Measurements from ENCODE around the gene MDK. TPM values are rescaled to one million over a fixed set of nuclear protein-coding genes. Genes with fewer than 3 reads are reported as not detected.
A peak's percentile ranks its signal among the peaks of the same experiment; 100 is the strongest.

MDK gene
- total RNA-seq, 4 donors from 2014 or later, result 34.4 to 309 (median 180) TPM

DNA sequence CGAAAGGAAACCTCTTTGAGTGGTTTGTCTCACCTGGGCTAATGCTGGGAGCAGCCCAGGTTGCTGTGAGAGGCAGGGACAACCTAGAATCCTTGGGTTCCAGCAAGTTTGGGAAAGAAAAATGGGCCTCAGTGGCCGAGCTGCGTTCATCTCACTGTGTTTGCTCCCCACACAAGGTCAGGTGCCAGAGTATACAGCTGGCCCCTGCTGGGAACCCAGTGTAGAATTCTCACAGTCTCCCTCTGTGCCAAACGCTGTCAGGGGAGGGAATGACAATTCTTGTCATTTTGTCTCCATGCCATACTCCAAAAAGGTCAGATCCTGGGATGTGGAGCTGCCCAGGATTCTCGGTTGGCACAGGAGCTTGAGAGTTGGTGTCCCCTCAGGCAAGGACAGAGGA is 29.9 kb upstream of the MDK start:
- Histone ChIP-seq H3K27me3 (no peaks in the 10 kb centered on the region), H3K4me1 (peaks cover 16 to 35% (median 26%) of the 10 kb centered on the region in 4 donors), H3K27ac (no peak overlapping the region), H3K4me3 (no peak overlapping the region), H3K9me3 (no peaks in the 10 kb centered on the region), H3K36me3 (no peaks in the 10 kb centered on the region)
- intact Hi-C loops (cut with DNase I; ENCODE audit: low total_unique reads) (no loop called here), in situ Hi-C loops (cut with MboI; ENCODE audit: low pct_ligation_motif_present in 1 of 4, low pct_unique_long_range_greater_than_20kb in 1 of 4, low sequenced_read_pairs in 3 of 4) (no loop called here)
- DNase-seq, result no peak
- TF ChIP-seq, protein P1, sequence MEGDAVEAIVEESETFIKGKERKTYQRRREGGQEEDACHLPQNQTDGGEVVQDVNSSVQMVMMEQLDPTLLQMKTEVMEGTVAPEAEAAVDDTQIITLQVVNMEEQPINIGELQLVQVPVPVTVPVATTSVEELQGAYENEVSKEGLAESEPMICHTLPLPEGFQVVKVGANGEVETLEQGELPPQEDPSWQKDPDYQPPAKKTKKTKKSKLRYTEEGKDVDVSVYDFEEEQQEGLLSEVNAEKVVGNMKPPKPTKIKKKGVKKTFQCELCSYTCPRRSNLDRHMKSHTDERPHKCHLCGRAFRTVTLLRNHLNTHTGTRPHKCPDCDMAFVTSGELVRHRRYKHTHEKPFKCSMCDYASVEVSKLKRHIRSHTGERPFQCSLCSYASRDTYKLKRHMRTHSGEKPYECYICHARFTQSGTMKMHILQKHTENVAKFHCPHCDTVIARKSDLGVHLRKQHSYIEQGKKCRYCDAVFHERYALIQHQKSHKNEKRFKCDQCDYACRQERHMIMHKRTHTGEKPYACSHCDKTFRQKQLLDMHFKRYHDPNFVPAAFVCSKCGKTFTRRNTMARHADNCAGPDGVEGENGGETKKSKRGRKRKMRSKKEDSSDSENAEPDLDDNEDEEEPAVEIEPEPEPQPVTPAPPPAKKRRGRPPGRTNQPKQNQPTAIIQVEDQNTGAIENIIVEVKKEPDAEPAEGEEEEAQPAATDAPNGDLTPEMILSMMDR (IDR thresholded peaks at IDR 0.05), result no peak
- TF ChIP-seq POLR2AphosphoS5 (IDR thresholded peaks at IDR 0.05), result no peak
- no peak for TF ChIP-seq POLR2A (IDR thresholded peaks at IDR 0.05)
- no peak for TF ChIP-seq EP300 (IDR thresholded peaks at IDR 0.05; ENCODE audit: low read depth)
- 82% methylated on average over 5 of the region's 5 CpGs; no CpG with 5 or more reads in 1 of the 2 donors for WGBS, 2 donors (ENCODE audit: low coverage in 1 of 2)

DNA sequence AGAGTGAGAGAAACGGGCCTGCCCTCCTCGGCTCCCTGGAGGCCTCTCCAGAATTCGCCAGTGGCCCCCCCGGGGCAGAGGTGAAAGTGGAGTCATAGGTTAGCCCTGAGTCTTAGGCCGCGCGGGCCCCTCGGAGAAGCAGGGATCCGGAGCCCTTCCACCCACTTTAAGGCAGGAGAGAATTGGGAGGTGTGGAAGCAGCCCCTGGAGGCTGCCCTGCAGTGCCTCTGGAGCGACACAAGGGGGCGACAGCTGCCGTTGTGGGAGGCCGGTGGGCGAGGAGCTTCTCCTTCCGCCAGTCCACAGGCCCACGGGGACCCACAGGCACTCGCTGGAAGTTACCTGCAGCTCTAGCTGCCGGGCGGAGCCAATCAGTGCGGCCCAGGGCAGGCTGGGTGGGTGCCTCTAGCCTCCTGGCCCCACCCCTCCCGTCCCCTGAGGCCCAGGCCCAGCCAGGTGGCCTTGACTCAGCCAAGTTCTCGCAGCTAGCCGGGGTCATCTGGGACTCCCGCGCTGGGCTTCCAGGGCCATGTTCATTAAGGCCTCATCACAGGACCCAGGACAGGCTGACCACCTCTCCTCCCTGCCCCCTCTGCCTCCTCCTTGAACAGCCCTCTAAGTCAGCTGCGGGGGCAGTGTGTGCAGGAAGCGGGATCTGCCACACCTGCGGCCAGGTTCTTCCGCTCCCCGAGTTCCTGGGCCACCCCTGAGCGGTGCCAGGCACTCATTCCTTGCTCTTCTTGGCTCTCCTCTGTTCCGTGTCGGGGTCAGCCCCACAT is 29.2 kb upstream of the MDK start:
- in situ Hi-C loops (cut with MboI; ENCODE audit: low pct_ligation_motif_present in 1 of 4, low pct_unique_long_range_greater_than_20kb in 1 of 4, low sequenced_read_pairs in 3 of 4), result no loop called here
- Histone ChIP-seq H3K27ac (no peak overlapping the region), H3K4me1 (peaks cover 16 to 41% (median 24%) of the 10 kb centered on the region in 4 donors)

DNA sequence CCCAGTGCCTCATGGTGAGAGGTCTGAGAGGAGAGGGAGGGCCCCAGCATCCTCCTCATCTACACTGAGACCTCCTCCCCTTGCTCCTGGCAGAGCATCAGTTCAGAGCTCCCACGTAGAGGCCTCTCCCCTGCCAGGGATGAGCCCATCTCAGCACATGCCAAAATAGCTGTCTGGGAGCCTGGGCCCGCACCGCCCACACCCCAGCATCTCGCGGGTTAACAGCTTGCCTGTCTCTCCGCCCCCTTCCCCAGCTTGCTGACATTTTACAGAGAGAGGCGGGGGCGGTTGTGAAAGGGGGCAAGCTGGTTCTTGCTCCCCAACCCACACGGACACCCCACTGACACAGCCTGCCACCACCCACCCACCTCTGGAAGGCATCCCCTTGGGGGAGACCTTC is 27.8 kb upstream of the MDK start:
- intact Hi-C loops (cut with DNase I; ENCODE audit: low total_unique reads) (no loop called here), in situ Hi-C loops (cut with MboI; ENCODE audit: low pct_ligation_motif_present in 1 of 4, low pct_unique_long_range_greater_than_20kb in 1 of 4, low sequenced_read_pairs in 3 of 4) (no loop called here)
- Histone ChIP-seq H3K36me3 (no peaks in the 10 kb centered on the region), H3K27ac (no peak overlapping the region), H3K27me3 (no peaks in the 10 kb centered on the region), H3K9me3 (no peaks in the 10 kb centered on the region), H3K4me1 (peaks cover 9 to 41% (median 15%) of the 10 kb centered on the region in 4 donors), H3K4me3 (no peak overlapping the region)
- TF ChIP-seq POLR2A (IDR thresholded peaks at IDR 0.05) (no peak), EP300 (IDR thresholded peaks at IDR 0.05; ENCODE audit: low read depth) (no peak), POLR2AphosphoS5 (IDR thresholded peaks at IDR 0.05) (no peak)
- no peak for DNase-seq
- WGBS, 2 donors (ENCODE audit: low coverage in 1 of 2), result 68% methylated on average over 8 of the region's 9 CpGs; no CpG with 5 or more reads in 1 of the 2 donors

More for the DNA sequence above, 29.2 kb upstream of the MDK start:
- H3K4me3 ChIP-seq, result no peak overlapping the region
- TF ChIP-seq POLR2AphosphoS5 (IDR thresholded peaks at IDR 0.05) (no peak), EP300 (IDR thresholded peaks at IDR 0.05; ENCODE audit: low read depth) (no peak), POLR2A (IDR thresholded peaks at IDR 0.05) (no peak)
- TF ChIP-seq, protein P1 (IDR thresholded peaks at IDR 0.05), result peak; percentile 69 to 76 (median 71)
- DNase-seq, result peak; percentile 41
- no peaks in the 10 kb centered on the region for H3K9me3 ChIP-seq
- intact Hi-C loops (cut with DNase I; ENCODE audit: low total_unique reads), result no loop called here
- WGBS, 2 donors (ENCODE audit: low coverage in 1 of 2), result 70% methylated on average over 19 of the region's 33 CpGs; no CpG with 5 or more reads in 1 of the 2 donors
- no peaks in the 10 kb centered on the region for H3K36me3 ChIP-seq
- H3K27me3 ChIP-seq, result no peaks in the 10 kb centered on the region

DNA sequence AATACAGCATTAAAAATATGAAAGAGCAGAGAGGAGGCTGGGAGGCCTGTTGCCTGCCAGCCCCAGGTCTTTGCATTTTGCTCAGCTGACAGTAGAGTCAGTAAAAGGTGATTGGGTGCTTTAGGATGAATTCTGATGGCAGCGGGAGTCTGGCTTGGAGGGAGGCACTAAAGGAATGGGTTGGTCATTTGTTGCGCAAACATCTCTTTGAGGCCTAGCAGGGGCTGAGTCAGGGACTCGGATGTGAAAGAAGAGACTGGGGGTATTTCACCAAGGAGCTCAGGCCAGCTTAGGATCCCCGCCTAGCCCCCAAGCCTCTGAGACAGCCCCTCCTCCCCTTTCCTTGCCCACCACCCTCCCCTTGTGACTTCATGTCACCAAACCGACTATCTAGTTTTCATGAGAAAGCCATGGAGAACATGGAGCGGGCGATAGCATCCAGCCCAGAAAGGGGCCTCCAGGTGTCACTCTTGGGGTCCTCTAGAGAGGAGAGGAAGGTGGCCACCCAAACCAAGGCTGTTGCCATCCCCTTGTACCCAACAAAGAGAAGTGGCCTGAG is 24.5 kb upstream of the MDK start:
- intact Hi-C loops (cut with DNase I; ENCODE audit: low total_unique reads) (no loop called here), in situ Hi-C loops (cut with MboI; ENCODE audit: low pct_ligation_motif_present in 1 of 4, low pct_unique_long_range_greater_than_20kb in 1 of 4, low sequenced_read_pairs in 3 of 4) (no loop called here)
- Histone ChIP-seq H3K9me3 (no peaks in the 10 kb centered on the region), H3K4me3 (no peak overlapping the region), H3K27me3 (no peaks in the 10 kb centered on the region), H3K27ac (no peak overlapping the region), H3K36me3 (no peaks in the 10 kb centered on the region), H3K4me1 (peaks cover 3 to 35% (median 14%) of the 10 kb centered on the region in 4 donors)
- no peak for DNase-seq
- WGBS, 2 donors (ENCODE audit: low coverage in 1 of 2), result 88 to 93% methylated on average over 3 to 7 of the region's 7 CpGs
- TF ChIP-seq, protein P1 (IDR thresholded peaks at IDR 0.05), result no peak

All from transverse colon (tissue), 4 donors.